Measurements from ENCODE around the gene MORC2.

The MORC2 gene

DNA sequence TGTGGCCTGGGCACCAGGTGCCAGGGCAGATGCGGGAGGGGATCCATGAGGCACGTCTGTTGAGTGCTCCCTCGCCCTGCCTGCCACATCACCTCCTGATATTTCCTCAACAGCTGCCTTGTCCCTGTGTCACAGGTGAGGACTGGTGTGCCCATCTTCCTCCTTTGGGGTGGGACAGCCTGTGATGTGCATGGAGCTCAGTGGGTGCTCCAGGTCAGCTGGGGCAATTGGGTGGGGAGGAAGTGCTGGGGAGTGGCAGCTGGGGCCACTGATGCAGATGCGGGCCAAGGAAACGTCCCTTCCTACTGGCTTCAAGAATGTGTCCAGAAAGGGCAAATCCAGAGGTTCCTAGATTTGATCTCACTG is 83.6 kb downstream of the MORC2 start:
- no peak for DNase-seq

DNA sequence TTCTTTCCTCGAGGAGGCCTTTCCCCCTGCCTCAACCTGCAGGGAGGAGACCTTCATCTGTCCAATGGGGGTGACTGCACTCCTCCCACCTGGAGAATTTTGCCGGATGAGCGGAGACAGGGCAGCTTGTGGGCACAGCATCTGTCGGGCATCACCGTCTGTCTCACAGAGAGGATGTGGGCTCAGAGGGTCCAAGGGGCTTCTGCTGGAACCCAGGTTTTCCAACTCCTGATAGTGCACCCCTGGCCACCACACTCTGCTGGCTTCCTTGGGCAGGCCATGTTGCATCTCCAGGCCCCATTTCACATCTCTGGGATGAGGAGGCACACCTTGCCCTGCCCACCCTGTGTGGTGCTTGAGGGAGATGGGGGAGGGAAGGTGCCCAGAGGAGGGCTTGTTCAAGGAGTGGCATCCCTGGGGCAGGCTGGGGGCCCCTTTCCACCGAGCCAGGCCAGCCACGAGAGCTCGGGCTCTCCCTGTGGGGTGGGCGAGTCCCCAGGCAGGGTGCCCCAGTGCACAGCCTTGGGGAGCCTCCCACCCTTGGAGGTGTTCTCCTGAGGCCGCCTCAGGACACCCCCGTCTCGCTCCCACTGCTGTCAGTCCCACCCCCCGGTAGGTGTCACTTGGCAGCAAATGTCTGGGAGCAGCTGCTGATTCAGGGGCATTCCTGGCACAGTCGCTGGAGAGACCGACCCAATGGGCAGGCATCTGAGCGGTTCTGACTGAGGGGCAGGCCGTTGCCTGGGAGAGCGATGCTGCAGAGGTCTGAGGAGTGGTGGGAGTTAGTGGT is 84.2 kb downstream of the MORC2 start:
- DNase-seq = no peak

DNA sequence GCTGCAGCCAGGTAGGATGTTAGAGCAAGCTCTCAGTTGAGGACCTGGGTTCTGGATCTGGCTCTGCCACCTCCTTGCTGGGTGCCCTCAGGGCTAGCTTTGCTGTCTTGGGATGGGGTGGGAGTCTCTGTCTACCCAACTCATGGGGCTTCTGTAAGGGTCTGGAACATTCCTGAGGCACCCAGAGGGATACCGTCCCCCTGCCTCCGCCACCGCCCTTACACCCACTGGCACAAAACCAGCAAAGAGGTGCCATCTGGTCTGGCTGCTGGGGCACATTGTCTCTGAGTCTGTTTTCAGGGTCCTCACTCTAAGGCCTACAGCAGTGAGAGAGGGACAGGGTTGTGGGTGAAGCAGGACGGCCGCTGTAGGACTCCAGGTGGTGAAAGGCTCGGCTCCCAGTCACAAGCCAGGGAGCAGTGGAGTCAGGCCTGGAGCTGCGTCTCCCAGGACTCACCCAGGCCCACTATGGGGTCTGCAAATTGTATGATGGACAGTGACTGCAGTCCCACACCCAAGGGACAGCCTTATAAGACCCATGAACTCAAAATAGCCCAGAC is 84.9 kb downstream of the MORC2 start:
- no peak for DNase-seq

- DNase-seq = no peak
These were observed 85.5 kb downstream of the MORC2 start for GRCh38 chr22:30882974-30883533.

DNA sequence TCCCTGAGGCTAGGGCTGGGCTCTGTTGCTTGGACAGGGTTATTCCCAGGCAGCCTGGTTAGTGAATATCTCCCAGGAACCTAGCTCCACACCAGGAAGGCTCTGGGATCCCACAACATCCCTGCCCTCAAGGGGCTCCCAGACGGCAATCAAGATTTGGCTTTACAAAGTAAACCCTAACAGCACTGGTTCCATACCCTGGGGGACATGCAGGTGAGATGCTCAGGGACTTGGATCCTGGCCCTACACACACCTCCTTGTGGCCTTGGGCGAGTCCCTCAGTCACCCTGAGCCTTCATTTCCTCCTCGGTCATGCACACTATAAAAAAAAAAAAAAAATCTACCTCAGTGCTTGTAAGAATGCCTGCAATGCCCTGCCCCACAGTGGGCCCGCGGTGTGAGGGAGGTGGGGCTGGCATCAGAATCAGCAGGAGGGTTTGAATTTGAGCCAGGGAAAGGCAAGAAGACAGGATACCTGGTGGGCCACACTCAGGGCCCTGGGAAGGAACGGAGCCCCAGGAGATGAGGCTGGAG is 86.3 kb downstream of the MORC2 start:
- no peak for DNase-seq

DNA sequence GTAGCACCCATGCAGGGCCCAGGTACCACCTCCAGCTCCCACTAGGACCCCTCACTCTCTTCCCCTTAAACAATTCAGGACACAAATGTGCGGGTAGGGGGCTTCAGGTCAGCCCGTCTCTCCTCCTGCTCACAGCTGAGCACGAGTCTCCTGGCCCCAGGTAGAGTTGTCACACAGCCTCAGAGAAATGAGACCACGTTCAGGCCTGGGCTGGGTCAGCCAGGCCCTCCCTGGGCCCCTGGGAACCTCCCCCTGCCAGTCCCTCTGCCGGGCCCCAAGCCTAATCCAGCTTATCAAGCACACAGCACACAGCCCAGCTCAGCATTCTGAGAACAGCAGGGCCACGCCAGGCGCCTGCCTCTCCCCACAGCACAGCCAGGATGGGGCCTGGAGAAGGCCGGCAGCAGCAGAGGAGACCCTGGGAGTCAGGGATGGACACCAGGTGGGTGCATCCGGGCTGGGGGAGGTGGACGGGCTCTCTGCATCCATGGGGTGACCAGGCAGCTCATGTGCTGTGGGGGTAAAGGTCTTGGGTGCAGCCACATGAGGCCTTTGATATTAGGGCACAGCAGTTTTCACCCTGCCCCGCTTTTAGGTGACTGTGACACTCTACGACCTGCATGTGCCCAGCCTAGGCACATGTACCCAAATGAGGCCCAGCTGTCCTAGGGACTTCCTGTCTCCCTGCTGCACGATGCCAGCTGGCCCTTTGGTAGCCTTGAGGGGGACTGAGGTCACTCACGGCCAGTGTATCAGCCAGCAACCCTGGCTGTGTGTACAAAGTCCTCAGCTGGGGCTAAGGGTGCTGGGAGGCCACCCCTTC is 87.0 kb downstream of the MORC2 start:
- no peak for DNase-seq

DNA sequence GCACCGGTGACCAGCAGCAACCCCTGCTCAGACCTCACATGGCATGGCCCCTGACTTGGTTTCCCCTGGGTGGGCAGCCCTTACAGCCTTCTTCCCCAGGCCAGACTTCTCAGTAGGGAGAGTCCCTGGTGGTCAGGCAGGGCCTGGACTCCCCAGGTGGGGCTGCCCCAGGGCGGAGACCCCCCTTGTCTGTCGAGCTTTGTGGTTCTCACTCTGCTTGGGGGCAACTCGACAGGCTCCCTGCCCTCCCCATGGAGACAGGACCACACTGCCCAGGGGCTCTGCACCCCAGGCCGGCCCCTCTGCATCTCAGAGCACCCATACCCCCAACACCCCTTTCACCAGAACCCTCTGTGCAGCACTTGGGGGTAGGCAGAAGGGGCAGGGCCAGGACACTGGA is 87.7 kb downstream of the MORC2 start:
- DNase-seq = no peak

GRCh38 chr22:30880181-30880601 is 88.4 kb downstream of the MORC2 start:
- no peak for DNase-seq

GRCh38 chr22:30879415-30879797 is 89.2 kb downstream of the MORC2 start:
- no peak for DNase-seq

DNA sequence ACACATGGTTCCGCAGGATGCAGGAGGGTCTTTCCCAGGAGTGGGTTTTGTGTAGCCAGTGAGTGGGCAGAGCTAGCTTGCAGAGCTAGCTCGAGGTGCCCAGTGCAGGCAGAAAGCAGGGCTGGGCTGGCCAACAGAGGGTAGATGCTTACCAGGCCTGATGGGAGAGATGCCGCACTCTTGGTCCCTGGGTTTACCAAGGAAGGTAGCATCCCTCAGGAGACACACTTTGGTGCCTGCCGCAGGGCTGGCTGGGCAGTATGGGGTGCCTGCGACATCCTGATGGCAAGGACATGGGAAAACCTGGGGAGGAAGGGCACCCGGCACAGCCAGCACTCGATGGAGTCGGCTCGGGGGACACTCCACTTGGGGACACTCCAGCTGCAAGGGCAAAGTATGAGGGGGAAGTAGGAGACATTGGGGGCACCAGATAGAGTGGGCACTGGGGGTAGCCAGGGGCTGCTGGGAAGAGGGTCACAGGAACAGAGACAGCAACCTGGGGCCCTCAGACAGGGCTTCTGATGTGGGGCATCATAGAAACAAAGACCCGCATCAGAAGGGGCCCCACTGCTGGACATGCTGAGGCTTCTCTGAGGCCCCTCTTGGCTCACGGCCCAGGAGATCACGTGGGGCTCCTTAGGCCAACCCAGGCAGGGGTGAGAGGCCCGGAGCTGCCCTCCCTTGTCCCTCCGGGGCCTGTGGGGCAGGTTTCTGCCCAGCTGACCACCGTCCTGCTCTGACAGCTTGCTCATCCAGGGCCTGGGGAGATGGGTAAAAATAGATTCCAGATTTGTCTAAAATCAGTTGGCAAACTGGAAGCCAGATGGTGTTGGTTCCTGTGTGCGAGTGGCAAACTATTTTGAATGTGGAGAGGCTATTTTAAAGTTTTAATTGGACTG is 89.8 kb downstream of the MORC2 start:
- DNase-seq = no peak

DNA sequence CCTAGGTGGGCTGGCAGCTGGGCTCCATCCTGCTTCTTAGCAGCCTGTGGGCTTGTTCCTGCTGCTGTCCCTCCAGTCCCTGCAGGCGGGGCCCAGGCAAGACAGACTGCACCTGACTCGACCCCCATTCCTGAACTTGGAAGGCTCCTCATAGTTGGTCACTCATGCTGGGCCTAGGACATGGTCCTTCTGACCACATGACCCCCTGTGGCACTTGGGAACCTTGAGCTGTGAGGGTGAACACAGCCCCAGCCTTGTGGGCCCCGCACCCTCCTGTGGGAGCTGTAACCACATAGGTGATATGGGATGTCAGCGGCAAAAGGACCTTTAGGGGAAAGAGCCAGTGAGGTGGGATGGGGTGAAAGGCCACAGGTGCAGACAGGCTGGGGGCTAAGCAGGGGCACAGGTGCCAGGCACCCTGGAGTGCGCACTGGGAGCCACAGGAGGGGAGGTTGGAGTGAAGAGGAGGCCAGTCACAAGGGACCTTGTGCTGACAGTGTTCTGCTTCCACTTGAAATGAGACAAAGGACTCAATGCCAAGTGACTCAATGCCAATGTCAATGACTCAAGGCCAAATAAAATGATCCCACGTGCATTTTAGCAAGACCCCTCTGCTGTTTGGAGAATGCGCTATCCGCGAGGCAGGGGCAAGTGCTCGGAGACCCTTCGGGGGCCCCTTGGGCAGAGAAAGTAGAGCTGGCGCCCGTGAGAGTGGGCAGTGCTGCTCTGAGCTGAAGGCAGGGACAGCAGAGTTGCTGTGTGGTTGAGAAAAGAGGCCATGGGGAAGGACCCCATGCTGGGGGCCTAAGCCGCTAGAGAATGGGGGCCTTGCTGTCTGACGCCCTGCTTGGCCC is 90.7 kb downstream of the MORC2 start:
- DNase-seq = no peak

DNA sequence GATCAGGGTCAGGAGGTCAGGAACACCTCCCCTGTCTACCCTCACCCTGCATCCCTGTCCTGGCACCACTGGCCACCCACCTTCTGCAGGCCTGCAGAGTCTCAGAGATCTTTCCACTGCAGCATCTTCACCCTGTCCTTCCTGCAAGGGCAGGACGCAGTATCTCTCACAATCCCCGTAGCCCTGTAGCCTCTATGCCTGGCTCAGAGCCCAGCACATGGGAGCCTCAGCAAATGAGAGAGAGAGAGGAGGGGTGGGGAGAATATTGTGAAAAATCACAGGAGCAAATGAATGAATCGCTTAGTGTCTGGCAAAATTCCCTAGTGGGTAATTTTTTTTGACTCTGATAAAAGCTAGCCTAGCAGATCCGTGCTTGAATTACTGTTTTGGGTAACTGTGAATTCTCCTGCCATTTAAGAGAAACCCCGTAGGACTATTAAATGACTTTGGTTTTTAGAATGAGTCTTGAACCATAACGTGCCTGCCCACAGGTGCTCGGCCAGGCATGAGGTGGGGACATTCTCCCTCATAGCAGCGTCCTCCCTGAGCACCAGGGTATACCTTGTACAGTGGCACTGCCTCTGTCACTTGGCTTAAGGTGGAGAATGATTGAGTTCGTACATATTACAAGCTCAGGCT is 91.5 kb downstream of the MORC2 start:
- DNase-seq = no peak

- no peak for DNase-seq
These were observed 92.3 kb downstream of the MORC2 start for GRCh38 chr22:30876221-30876751.

- no peak for DNase-seq
These were observed 92.9 kb downstream of the MORC2 start for GRCh38 chr22:30875481-30876215.

Measured in activated CD4-positive, CD25-positive, alpha-beta regulatory T cell (primary cell).